ENCODE results near the gene DMRT1.

DNA sequence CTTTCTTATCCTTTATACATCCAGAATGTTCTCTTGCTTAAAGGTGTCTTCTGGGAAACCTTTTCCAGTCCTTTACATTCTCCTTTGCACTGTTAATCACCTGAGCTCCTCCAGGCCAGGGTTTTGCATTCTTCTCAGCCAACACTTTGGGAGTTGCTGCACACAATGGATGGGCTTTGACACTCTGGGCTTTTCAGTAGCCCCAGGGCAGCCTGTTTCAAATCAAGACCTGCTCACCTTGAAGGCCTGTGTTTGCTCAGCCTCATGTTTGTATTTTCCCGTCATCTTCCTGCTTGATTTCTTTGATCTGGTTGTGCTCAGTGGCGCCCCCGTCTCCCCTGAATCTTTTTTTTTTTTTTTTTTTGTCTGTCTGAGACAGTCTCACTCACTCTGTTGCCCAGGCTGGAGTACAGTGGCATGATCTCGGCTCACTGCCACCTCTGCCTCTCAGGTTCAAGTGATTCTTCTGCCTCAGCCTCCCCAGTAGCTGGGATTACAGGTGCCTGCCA lies 41.0 kb downstream of the DMRT1 start:
- TF ChIP-seq POLR2A (IDR thresholded peaks at IDR 0.05) = no peak
- TF ChIP-seq, protein P1, sequence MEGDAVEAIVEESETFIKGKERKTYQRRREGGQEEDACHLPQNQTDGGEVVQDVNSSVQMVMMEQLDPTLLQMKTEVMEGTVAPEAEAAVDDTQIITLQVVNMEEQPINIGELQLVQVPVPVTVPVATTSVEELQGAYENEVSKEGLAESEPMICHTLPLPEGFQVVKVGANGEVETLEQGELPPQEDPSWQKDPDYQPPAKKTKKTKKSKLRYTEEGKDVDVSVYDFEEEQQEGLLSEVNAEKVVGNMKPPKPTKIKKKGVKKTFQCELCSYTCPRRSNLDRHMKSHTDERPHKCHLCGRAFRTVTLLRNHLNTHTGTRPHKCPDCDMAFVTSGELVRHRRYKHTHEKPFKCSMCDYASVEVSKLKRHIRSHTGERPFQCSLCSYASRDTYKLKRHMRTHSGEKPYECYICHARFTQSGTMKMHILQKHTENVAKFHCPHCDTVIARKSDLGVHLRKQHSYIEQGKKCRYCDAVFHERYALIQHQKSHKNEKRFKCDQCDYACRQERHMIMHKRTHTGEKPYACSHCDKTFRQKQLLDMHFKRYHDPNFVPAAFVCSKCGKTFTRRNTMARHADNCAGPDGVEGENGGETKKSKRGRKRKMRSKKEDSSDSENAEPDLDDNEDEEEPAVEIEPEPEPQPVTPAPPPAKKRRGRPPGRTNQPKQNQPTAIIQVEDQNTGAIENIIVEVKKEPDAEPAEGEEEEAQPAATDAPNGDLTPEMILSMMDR (IDR thresholded peaks at IDR 0.05) = no peak
